HG03575 (cell line): ENCODE results near the gene AK3.
"Not testable (repeated sequence)": the region's sequence is repeated elsewhere in the genome, so short reads cannot be mapped to it uniquely, and the experiment has no call there.

Source experiments
- ATAC-seq: cut with Tn5 transposase; IDR thresholded peaks from one replicate; pipeline ENCODE4 v1.9.1; 2021; ENCODE audit not compliant: unreplicated experiment, insufficient number of reproducible peaks, low FRiP score; ENCODE audit errors: extremely low read depth

The AK3 gene

GRCh38 chr9:4677392-4677791, 63.6 kb downstream of the AK3 start:
- no peak for ATAC-seq

- ATAC-seq: no peak
Measured at GRCh38 chr9:4674783-4675182, 66.2 kb downstream of the AK3 start.

GRCh38 chr9:4671737-4672136, 69.3 kb downstream of the AK3 start:
- ATAC-seq: no peak

DNA sequence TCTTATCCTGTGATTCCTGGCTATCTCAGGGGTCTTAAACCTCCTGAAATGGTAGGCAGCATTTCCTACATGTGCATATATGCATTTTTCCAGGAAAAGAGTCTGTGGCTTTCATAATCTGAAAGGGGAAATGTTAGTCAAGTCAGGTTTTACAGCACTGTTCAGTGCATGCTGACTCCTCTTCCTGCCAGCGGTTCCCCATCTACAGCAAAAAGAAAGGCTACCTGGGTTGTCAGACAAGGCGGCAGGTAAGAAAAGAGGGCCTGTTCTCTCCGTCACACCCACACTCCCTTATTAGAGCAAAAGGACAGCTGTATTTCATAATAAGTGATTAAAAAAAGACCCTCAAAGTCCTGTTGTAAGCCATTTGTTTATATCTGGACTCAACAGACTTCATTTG, 70.4 kb downstream of the AK3 start:
- ATAC-seq: no peak

- no peak for ATAC-seq
Measured at GRCh38 chr9:4669890-4670289, 71.1 kb downstream of the AK3 start.

GRCh38 chr9:4668604-4669003, 72.4 kb downstream of the AK3 start:
- no peak for ATAC-seq

DNA sequence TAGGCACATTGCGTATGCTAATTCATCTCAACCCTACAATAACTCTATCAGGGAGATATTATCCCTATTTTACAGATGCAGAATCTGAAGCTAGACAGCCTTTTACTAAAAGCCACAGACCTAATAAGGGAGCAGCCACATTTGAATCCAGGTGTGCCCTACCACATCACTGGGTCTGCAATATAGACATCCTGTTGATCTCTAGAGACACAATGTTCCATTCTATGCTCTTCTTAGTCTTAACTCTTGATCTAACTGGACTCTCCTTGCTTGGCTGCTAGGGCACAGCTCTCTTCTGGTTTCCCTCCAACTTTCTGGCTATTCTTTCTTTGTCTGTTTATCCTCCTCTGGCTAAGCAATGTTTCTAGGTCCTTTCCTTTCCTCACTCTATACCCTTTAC, 73.3 kb downstream of the AK3 start:
- ATAC-seq: no peak

DNA sequence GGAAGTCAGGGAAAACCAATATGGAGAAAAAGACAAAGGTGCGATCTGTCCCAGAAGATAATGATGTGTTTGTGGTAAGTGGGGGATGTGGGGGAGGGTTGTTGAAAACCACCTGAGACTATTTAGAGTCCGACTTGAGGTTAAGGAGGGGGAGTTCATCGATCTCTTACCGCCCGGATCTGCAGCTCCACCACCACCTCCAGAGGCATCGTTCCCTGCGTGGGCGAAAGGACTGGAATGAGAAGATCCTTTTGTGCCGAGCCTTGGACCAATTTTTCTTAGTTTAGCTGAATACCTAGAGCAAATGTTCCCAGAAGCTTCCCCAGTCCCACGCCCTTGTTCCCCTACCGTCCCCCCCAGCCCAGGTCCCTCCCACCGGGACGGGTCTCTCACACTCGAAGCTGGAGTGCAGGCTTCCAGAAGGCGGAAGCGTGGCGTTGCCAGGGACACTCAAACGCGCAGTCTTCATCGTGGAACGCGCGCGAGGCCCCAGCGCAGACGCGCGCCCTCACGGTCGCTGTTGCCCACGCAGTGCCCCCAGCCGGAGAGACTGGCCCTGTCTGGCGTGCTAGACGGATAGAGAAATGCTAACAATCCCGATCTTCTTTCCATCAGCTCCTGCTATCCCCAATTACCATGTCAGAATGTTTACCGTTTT, 74.8 kb downstream of the AK3 start, which contains the start of gene SPATA6L:
SPATA6L (minus strand) TSS at position 439 of the 658 bp plus-strand sequence; CDS start at position 209, 230 bp downstream.
- no peak for ATAC-seq

DNA sequence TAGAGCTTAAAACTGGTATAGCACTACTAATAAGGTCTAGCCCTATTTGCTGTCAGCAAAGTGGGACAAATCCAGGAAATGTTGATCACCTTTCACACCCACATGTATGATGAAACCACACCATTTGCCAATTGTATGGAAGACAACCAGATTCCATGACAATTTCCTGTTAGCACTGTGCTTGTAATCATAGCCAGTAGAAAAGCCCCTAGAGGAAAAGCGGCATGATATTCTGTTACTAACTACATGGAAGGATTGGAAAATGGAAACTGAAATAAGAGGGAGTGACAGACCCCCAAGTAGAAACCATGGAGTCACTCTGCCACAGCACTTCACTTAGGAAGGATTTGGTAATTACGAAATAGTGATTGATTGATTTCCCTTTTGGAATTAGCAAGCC, 75.6 kb downstream of the AK3 start:
- no peak for ATAC-seq

DNA sequence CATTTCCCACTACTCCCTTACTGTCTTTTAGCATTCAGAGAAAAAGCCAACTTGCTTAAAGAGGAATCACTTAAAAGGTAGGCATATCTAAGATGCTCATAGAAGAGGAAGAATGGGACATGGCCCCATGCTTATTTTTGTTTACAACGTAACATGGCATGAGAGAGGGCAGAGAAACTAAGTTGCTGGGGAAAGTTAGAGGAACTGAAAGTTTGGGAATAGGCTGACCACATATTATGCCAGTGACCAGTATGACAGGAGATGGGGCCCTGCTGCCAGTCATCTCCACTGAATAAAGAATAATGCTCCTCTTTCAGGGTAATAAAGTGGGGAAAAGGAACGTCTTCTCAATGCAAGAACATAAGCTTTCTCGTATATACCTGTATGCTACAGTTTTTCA, 77.0 kb downstream of the AK3 start:
- ATAC-seq: no peak

- ATAC-seq: no peak
Measured at GRCh38 chr9:4662989-4663792, 77.8 kb downstream of the AK3 start.

DNA sequence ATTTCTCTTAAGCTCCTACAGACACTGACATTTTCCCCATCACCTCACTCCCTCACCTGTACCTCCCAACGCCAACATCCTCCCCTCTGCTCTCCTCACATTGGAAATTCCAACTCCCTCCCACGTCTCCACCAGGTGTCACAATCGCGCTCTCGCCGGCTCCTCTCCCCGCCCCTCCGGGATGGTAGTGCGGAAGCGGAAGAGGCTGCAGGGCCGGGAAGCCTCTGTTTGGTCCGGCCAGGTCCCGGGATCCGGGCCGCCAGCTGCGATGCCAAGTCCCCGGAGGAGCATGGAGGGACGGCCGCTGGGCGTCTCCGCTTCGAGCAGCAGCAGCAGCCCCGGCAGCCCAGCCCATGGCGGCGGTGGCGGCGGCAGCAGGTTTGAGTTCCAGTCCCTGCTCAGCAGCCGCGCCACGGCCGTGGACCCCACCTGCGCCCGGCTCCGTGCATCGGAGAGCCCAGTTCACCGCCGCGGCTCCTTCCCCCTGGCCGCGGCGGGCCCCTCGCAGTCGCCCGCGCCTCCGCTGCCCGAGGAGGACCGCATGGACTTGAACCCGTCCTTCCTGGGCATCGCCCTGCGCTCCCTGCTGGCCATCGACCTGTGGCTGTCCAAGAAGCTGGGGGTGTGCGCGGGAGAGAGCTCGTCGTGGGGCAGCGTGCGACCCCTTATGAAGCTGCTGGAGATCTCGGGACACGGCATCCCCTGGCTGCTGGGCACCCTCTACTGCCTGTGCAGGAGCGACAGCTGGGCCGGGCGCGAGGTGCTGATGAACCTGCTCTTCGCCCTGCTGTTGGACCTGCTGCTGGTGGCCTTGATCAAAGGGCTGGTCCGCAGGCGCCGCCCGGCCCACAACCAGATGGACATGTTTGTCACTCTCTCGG, 78.7 kb downstream of the AK3 start, which contains the start of gene PLPP6:
PLPP6 (plus strand) TSS at position 187 of the 881 bp plus-strand sequence; CDS start at position 269, 82 bp downstream.
- peak; percentile 64 for ATAC-seq

GRCh38 chr9:4661611-4662010, 79.4 kb downstream of the AK3 start:
- ATAC-seq: no peak

- ATAC-seq: no peak
Measured at GRCh38 chr9:4661165-4661564, 79.8 kb downstream of the AK3 start.

DNA sequence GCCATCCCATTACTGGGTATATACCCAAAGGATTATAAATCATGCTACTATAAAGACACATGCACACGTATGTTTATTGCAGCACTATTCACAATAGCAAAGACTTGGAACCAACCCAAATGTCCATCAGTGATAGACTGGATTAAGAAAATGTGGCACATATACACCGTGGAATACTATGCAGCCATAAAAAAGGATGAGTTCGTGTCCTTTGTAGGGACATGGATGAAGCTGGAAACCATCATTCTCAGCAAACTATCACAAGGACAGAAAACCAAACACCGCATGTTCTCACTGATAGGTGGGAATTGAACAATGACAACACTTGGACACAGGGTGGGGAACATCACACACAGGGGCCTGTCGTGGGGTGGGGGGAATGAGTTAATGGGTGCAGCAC, 80.3 kb downstream of the AK3 start:
- not testable (repeated sequence) for ATAC-seq
